ENCODE measurements around the gene RAB6A. TPM values are rescaled to one million over a fixed set of nuclear protein-coding genes. Genes with fewer than 3 reads are reported as not detected.

The RAB6A gene
- total and polyA plus RNA-seq, 10 of the 15 experiments (the other 5 are each of a cell fraction or from before 2014, with no cell fraction given), result 9.8 to 107 (median 34.1) TPM

DNA sequence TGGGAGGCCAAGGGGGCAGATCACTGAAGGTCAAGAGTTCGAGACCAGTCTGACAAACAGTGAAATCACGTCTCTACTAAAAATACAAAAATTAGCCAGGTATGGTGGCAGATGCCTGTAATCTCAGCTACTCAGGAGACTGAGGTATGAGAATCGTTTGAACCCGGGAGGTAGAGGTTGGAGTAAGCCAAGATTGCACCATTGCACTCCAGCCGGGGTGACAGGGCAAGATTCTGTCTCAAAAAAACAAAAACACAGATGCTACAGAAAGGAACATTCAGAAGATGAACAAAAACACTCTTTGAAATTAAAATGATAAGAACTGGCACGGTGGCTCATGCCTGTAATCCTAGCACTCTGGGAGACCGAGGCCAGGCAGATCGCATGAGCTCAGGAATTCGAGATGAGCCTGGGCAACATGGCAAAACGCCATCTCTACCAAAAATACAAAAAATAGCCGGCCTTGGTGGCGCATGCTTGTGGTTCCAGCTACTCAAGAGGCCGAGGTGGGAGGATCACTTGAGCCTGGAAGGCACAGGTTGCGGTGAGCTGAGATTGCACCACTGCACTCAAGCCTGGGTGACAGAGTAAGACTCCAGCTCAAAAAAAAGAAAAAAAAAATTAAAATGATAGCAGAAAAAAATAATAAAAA, 8.5 kb downstream of the RAB6A start:
- FAIRE-seq, result no peak
- CTCF ChIA-PET, result interaction anchor here (0.7 to 1.8 kb wide), 4 partner anchors 23 to 401 kb away, joined by 3 to 5 read pairs (median 4); no protein-coding TSS in a partner anchor
- Histone ChIP-seq H3K9ac (ENCODE audit: control insufficient read depth, insufficient read depth, low read length) (no peak overlapping the region), H3K4me2 (ENCODE audit: control insufficient read depth, insufficient read depth) (no peak overlapping the region), H2AFZ (ENCODE audit: control insufficient read depth, low read depth, low read length) (no peak overlapping the region), H3K4me3 (no peak overlapping the region), H3K27ac (ENCODE audit: control insufficient read depth, insufficient read depth) (no peak overlapping the region), H3K36me3 (ENCODE audit: control insufficient read depth in 2 of 2, insufficient read depth in 2 of 2, low read length in 1 of 2) (no peaks in the 10 kb centered on the region; a peak in 2 of 4 replicates), H3K79me2 (ENCODE audit: control insufficient read depth, insufficient read depth, low read length) (peaks cover 62% of the 10 kb centered on the region), H4K20me1 (ENCODE audit: control insufficient read depth, insufficient read depth) (no peaks in the 10 kb centered on the region), H3K4me1 (ENCODE audit: control insufficient read depth, insufficient read depth, low read length) (no peaks in the 10 kb centered on the region), H3K9me3 (replicated peaks; ENCODE audit: control insufficient read depth, insufficient read depth, low read length) (no peaks in the 10 kb centered on the region), H3K27me3 (replicated peaks in 1 of 2; ENCODE audit: control insufficient read depth in 2 of 2, insufficient read depth in 2 of 2, low read length in 1 of 2) (no peaks in the 10 kb centered on the region)
- intact Hi-C loops (cut with micrococcal nuclease; ENCODE audit: unreplicated experiment), result no loop called here
- no TSS peak for BruUV-seq (replicated peaks)
- 96% methylated on average over 14 of the region's 14 CpGs for WGBS (ENCODE audit: insufficient coverage, insufficient replicate concordance, low lambda C conversion rate, missing lambda C conversion rate)
- POLR2A ChIA-PET, result interaction anchor here (0.6 kb wide), 1 partner anchor 12 kb away, joined by 4 read pairs; no protein-coding TSS in a partner anchor
- SMC1A ChIA-PET (ENCODE audit: uncharacterized antibody, unreplicated experiment), result interaction anchor here (1.2 kb wide), 1 partner anchor 125 kb away, joined by 3 read pairs; the partner anchor contains the start of genes COA4 and PAAF1
- RAD21 ChIA-PET (ENCODE audit: unreplicated experiment), result no interaction called here
- in situ Hi-C loops (cut with MboI), result no loop called here
- ATAC-seq, result no peak
- DNase-seq (ENCODE audit: low read depth, low spot score), result no peak
- TF ChIP-seq SRF (IDR thresholded peaks at IDR 0.05; ENCODE audit: low read depth in 2 of 2, low read length in 2 of 2), result no peak
- TF ChIP-seq TCF3 (IDR thresholded peaks at IDR 0.05; ENCODE audit: borderline replicate concordance, insufficient read depth, low read depth, low read length), result no peak
- no peak for TF ChIP-seq EZH2 (IDR thresholded peaks at IDR 0.05; ENCODE audit: borderline replicate concordance, control insufficient read depth, low read depth, low read length)
- TF ChIP-seq WRNIP1 (IDR thresholded peaks at IDR 0.05; ENCODE audit: borderline replicate concordance, low read depth, low read length), result no peak
- no peak for TF ChIP-seq NFYB (IDR thresholded peaks at IDR 0.05; ENCODE audit: insufficient read depth, low read depth, low read length)
- TF ChIP-seq MXI1 (IDR thresholded peaks at IDR 0.05; ENCODE audit: low read depth, low read length), result no peak
- TF ChIP-seq, protein P1, sequence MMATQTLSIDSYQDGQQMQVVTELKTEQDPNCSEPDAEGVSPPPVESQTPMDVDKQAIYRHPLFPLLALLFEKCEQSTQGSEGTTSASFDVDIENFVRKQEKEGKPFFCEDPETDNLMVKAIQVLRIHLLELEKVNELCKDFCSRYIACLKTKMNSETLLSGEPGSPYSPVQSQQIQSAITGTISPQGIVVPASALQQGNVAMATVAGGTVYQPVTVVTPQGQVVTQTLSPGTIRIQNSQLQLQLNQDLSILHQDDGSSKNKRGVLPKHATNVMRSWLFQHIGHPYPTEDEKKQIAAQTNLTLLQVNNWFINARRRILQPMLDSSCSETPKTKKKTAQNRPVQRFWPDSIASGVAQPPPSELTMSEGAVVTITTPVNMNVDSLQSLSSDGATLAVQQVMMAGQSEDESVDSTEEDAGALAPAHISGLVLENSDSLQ (IDR thresholded peaks at IDR 0.05), result no peak
- TF ChIP-seq CBFB (IDR thresholded peaks at IDR 0.05; ENCODE audit: low read depth), result no peak
- no peak for TF ChIP-seq JUND (IDR thresholded peaks at IDR 0.05; ENCODE audit: low read depth, low read length)
- no peak for TF ChIP-seq CHD2 (IDR thresholded peaks at IDR 0.05; ENCODE audit: borderline replicate concordance, low read depth, low read length)
- no peak for TF ChIP-seq NR2C2 (IDR thresholded peaks at IDR 0.05; ENCODE audit: borderline replicate concordance, control insufficient read depth, insufficient read length, low read depth)
- TF ChIP-seq, protein P2, sequence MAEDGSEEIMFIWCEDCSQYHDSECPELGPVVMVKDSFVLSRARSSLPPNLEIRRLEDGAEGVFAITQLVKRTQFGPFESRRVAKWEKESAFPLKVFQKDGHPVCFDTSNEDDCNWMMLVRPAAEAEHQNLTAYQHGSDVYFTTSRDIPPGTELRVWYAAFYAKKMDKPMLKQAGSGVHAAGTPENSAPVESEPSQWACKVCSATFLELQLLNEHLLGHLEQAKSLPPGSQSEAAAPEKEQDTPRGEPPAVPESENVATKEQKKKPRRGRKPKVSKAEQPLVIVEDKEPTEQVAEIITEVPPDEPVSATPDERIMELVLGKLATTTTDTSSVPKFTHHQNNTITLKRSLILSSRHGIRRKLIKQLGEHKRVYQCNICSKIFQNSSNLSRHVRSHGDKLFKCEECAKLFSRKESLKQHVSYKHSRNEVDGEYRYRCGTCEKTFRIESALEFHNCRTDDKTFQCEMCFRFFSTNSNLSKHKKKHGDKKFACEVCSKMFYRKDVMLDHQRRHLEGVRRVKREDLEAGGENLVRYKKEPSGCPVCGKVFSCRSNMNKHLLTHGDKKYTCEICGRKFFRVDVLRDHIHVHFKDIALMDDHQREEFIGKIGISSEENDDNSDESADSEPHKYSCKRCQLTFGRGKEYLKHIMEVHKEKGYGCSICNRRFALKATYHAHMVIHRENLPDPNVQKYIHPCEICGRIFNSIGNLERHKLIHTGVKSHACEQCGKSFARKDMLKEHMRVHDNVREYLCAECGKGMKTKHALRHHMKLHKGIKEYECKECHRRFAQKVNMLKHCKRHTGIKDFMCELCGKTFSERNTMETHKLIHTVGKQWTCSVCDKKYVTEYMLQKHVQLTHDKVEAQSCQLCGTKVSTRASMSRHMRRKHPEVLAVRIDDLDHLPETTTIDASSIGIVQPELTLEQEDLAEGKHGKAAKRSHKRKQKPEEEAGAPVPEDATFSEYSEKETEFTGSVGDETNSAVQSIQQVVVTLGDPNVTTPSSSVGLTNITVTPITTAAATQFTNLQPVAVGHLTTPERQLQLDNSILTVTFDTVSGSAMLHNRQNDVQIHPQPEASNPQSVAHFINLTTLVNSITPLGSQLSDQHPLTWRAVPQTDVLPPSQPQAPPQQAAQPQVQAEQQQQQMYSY (CRISPR knock-in tag; IDR thresholded peaks at IDR 0.05), result no peak
- no peak for TF ChIP-seq POLR2AphosphoS2 (IDR thresholded peaks at IDR 0.05; ENCODE audit: low read depth, low read length)
- TF ChIP-seq CREM (IDR thresholded peaks at IDR 0.05; ENCODE audit: low read depth), result no peak
- no peak for TF ChIP-seq NBN (IDR thresholded peaks at IDR 0.05)
- TF ChIP-seq, protein P3, sequence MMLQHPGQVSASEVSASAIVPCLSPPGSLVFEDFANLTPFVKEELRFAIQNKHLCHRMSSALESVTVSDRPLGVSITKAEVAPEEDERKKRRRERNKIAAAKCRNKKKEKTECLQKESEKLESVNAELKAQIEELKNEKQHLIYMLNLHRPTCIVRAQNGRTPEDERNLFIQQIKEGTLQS (IDR thresholded peaks at IDR 0.05; ENCODE audit: borderline replicate concordance, extremely low read depth, low read depth, low read length), result no peak
- no peak for TF ChIP-seq RBBP5 (conservative IDR thresholded peaks at IDR 0.05)

Data from GM12878 (cell line).